ENCODE data around the gene HDC.

Gene HDC, protein sequence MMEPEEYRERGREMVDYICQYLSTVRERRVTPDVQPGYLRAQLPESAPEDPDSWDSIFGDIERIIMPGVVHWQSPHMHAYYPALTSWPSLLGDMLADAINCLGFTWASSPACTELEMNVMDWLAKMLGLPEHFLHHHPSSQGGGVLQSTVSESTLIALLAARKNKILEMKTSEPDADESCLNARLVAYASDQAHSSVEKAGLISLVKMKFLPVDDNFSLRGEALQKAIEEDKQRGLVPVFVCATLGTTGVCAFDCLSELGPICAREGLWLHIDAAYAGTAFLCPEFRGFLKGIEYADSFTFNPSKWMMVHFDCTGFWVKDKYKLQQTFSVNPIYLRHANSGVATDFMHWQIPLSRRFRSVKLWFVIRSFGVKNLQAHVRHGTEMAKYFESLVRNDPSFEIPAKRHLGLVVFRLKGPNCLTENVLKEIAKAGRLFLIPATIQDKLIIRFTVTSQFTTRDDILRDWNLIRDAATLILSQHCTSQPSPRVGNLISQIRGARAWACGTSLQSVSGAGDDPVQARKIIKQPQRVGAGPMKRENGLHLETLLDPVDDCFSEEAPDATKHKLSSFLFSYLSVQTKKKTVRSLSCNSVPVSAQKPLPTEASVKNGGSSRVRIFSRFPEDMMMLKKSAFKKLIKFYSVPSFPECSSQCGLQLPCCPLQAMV

DNA sequence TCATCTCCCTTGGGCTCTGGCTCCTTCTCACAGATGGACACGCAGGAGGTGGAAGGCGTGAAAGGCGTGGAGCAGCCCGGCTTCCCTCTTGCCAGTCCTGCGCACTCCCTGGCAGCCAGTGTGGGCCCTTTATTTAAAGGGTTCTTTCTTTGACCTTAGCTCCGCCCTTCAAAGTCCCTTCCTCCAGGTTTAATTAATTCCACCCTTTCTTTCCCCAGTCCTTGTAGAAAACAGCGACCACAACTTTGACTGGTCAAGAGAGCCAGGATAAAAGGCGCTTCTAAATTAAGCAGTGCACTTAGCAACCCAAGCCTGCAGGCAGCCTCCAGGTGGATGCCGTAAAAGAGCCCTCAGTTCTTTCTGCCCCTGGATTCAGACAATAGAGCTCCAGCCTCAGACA is at the start of gene HDC:
Gene HDC (minus strand): TSS at position 107 of the 400 bp plus-strand sequence. CDS start 103 bp downstream, at position 4.
- FAIRE-seq, result no peak

DNA sequence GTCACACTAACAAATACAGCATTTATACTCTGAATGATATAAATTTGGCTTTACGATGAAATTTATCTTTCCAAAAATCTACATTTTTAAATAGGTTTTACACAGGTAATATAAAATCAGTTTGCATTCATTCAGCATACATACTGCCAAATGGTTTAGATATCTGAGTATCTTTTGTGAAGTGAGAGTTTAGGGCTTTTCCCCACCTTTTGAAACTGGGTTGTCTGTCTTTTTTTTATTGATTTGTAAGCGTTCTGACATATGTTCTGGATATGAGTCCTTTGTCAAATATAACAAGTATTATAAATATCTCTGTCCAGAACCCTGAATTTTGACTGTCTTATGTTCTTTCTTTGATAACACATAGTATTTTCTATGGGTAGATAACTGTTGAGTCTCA is 47.1 kb upstream of the HDC start:
- no peak for FAIRE-seq

DNA sequence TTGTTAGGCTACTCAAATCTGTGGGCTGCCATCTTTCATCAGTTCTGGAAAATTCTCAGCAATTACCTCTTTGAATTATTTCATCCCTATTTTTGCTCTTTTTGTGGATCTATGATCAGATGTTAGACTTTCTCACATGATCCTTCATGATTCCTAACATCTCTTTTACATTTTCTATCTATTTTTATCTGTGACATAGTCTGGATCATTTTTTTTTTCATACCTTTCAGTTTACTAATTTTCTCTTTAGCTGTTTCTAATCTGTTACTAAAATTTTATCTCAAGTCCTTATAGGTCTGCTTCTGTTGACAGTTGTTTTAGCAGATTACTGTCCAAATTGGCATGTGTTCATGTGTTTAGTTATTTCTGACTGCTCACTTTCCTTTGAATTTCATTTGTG is 42.3 kb upstream of the HDC start:
- no peak for FAIRE-seq

DNA sequence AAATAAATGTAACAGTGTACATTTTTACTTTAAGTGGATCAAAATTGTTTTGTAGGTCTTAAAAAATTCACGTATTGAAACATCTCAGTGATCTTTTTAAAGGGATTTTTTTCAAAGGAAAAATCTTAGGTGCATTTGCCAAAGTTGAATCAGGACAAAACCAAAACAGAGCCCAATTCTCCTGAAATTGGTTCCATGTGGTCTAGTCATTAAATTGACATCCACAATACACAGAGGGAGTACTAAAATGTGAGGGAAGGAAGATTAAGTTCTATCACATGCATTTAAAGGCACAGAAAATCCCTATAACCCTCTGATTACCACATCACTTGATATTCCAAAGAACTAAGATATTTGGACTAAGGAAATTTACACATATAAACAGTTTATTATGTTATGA is 39.3 kb upstream of the HDC start:
- no peak for FAIRE-seq

DNA sequence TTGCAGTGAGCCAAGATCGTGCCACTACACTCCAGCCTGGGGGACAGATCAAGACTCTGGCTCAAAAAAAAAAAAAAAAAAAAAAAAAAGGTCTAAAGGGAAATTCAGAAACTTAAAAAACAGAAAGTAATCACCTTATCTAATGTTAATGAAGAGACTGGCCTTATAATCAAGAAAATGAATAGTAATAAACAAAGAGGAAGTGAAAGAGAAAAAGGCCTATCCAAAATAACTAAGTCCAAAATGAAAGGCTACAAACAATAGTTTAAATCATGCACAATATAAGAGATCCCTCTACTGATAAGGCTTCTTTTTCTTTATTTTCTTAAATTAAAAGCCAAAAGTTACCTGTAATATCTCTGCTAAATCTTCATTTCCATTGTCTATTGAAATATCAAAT is 37.1 kb upstream of the HDC start:
- FAIRE-seq, result no peak

DNA sequence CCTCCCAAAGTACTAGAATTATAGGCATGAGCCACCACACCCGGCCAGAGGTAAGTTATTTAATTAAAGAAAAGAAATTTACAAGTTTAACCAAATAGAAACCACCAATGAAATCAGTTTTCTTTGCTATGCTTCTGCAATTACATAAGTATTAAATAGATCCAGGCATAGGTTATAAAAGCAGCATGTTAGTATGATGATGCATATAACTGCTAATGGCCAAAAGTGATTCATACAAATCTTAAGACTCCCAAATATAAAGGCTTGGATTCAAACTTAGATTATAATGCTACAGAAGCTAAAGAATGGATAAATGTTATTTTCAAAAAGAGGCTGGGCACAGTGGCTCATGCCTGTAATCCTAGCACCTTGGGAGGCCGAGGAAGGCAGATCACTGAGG is 32.8 kb upstream of the HDC start:
- FAIRE-seq, result no peak

DNA sequence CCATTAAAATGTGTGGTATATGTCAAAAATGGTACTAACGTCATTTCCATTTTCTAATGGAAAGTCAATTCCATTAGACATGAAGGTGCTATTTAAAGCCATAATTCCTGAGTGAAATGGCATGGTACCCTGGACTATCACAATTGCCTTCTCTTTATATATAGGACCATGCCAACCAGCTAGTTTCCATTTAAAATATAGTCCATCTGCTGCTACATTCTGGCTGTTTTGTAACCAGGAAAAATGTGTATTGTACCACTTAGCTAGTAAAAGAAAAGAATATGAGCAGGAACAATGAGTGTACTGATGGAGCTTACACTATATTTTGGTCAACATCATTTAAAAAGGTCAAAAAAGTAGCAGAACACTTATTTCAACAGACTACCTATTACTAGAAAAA is 30.4 kb upstream of the HDC start:
- no peak for FAIRE-seq

DNA sequence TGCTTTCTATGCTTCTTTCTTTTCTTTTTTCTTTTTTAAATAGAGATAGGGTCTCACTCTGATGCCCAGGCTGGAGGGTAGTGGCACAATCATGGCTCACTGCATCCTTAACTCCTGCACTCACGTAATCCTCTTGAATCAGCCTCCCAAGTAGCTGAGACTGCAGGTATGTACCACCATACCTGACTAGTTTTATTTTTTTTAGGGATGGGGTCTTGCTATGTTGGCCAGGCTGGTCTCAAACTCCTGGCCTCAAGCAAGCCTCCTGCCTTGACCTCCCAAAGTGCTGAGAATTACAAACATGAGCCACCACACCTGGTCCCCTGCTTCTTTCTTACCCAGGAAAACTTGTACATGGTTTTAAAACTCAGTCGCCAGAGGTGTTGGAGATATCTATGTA is 24.2 kb upstream of the HDC start:
- FAIRE-seq, result no peak

DNA sequence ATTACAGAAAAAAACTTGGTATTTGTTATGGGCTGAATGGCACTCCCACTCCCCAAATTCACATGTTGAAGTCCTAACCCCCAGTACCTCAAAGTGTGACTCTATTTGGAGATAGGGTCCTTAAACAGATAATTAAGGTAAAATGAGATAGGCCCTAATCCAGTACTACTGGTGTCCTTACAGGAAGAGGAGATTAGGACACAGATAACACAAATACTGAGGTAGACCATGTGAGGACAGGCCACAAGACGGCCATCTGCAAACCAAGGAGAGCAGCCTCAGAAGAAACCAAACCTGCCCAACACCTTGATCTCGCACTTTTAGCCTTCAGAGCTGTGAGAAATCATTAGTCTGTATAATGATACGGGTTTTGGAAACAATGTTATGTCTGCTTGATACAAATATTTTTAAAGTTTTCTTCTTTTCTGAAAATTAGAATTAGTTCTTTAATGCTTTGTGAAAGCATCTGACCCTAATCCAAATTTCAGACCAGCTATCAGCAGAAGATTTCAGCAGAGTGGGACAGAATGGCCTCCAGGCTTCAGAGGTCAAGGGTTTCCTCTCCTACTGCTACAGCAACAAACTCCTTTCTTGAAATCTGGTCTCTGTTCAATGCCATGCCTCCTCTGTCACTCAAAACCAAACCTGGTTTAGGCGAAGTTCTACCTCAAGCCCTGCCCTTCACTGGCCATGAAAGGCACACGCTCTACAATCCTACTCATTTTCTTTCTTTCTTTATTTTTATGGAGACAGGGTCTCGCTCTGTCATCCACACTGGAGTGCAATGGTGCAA is 22.0 kb upstream of the HDC start:
- FAIRE-seq, result no peak

DNA sequence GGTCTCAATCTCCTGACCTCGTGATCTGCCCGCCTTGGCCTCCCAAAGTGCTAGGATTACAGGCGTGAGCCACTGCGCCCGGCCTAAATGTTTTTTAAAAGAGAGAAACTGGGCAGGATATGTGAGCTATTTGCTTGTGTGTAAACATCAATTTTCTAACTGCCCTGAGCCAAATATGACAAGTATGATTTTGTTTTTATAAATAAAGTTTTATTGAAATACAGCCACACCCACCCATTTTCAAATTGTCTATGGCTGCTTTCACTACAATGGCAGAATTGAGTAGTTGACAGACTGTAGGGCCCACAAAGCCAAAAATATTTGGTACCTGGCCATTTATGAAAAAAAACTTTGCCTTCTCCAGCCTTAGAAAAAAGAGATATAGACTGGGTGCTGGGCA is 15.9 kb upstream of the HDC start:
- FAIRE-seq, result no peak

DNA sequence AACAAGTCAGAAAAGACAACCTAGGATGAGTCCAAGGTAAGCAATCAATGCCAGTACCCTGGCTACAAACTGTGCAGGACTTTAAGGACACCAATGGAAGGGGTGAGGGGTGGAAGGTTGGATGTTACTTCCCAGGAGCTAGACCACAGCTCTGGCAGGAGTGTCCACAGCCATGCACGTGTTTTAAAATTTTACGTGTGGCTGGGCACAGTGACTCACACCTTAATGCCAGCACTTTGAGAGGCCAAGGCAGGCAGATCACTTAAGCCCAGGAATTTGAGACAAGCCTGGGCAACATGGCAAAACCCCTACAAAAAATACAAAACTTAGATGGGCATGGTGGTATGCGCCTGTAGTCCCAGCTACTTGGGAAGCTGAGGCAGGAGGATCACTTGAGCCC is 14.7 kb upstream of the HDC start:
- FAIRE-seq, result no peak

DNA sequence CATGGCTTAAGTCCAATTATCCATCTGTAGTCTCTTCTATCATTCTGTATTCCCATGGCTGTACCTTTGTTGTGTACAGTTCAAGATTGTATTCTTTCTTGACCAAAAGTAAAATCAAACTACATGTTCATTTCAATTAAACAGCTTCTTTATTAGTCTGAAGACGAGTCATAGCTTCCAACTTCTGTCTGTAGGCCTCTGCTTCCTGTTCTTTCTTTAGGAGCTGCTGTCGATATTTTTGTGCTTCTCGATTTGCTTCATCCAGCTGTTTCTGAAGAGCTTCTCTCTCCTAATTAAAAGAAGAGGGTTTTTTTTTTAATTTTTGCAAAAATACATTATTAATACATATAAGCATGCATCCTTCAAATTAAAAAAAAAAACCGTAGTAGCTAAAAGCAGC is 13.0 kb upstream of the HDC start:
- no peak for FAIRE-seq

DNA sequence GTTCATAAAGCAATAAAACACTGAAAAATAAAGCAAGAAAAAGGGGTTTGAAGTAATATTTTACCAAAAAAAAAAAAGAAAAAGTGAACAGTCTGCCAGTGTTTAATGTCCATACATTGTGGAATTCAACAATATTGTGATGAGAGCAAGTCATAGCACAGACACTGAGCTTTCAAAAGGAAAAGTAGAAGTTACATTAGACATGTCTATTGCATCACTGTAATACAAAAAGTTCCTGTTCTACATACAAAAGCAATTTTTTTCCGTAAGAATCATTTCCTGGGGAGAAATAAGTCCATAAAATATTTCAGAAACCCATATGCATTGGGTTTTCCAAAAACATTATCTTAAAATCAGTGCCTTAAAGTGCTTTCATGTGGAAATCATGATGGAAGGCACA is 11.8 kb upstream of the HDC start:
- FAIRE-seq, result no peak

DNA sequence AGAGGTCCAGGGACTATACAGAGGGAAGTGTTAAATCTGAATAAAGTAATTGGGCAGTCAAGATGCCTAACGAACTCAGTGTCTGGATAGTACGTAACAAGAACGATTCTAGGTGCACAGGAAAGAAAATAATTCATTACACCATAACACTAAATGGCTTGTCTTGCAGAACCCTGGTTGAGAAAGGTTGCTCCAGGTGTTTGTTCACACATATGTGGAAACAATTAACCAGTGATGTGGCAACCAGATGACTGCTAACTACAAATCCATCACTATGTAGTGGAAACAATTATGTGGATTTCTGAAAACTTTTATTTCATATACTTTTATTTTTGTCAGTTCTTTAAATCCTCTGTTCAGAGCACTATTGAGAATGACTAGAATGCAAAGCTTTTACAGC is 10.4 kb upstream of the HDC start:
- no peak for FAIRE-seq

DNA sequence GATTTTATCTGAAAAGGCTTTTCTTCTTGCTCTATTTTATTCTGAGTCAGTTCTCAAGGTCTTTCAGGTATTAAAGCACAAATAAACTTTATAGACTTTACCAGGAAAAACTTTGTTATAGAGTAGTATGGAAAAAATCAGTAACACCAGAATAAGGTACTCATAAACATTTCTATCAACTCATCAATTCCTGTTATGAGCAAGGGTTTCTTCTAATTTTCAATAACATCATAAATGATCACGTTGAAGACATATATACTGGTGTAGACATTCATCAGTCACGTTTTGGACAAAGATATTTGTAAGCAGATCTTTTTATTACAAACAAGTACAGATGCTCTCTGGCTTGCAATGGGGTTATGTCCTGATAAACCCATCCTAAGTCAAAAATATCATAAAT is 9.6 kb upstream of the HDC start:
- FAIRE-seq, result no peak

DNA sequence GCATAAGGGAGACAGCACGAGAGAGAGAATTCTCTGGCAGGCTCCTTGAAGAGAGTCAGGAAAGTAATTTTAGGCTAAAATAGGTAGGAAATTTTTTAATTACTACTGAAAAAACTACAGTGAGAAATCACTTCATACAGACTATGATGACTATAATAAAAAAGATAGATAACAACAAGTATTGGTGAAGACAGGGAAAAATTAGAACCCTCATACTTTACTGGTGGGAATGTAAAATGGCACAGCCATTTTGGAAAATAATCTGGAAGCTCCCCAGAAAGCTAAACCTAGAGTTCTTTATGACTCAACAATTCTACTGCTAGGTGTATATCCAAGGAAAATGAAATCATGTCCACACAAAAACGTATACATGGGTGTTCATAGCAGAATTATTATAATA is 2.1 kb upstream of the HDC start:
- FAIRE-seq, result no peak

DNA sequence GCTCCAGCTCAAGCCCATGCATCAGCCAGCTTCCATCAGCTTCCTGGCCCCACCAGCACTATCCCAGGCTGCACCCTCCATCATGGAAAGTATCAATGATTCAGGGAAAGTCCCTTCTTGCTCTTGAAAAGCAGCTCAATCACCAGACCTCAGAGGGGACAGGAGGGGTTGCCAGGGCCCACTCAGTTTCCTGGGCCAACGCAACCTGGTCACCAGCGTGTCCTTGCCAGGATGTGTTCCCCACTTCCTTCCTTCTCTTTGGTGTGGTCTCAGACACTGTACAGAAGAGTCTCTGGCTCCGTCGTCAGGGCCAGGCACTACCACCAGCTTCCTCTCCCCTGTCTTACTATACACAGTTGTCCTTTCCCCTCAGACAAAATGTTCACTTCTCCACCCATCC is 3.0 kb downstream of the HDC start:
- FAIRE-seq, result no peak

DNA sequence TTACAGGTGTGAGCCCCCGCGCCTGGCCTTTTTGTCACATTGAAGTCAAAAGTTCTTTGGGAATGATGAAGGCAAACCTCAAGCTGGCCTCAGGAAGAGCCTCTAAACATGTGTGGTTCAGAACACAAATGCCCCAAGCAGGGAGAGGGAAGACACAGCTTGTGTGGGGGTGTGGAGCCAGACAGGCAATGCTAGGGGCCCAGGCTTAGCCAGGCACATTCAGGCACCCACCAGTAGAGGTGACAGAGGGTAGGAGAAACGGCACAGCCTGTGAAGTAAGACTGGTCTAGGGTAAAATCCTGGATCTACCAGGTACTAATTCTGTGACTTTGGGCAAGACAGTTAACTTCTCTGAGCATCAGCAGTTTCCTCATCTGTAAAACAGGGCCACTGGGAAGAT is 3.5 kb downstream of the HDC start:
- no peak for FAIRE-seq

DNA sequence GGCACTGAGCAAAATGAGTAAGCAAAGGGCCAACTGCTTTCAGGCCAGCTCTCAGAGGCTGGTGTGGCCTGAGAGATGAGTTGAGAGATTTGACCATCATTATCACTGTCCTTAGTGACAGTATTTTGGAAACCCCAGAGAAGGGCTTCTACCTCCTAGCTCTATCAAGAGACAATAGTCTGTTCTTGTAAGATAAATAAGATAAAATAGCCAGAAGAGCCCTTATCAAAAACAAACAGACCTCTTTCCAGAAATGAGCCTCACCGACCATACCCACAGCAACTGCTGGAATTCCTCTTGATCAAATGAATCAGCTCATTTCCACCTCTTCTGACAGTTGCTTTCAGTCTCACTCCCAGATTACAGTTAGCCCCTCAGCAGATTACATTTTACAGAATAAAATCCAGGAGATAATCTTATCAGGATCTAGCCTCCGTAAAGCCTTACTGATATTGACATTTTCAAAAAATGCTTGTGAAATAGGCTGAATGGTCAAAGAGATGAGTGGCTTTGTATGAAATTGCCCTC is 4.5 kb downstream of the HDC start:
- no peak for FAIRE-seq

DNA sequence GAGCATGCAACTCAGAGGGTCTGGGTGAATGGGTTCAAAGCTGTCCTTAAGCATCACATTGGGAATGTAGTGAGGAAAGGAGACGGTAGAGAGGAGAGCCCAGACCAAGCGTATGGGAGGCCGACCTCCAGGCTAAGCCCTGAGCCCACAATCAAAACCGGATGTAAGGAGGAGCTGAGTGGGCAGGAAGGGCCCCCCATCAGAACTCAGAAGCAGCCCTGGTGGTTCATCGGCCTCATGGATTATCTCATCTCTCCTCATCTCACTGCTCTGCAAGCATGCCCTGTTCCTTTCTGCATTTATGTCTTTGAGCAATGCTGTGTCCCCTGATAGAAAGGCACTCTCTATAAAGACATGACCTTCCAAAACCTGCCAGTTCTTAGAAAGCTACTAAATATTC is 6.2 kb downstream of the HDC start:
- no peak for FAIRE-seq

DNA sequence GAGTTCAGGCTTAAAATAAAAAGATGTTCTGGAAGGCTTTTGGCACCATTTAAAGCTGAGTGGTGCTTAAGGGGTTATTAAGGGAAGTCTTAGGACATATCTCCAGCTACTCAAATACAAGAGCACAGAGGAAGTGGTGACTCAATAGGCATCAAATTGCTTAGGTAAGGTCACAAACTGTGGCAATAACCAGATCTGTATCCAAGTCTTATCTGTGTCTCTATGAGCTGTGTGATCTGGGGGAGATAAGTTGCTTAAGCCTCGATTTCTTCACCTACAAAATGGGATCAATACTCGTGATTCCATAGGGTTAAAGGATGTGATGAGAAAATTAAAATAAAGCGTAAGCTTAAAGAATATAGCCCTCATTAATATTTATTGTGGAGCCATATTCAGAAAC is 7.6 kb downstream of the HDC start:
- FAIRE-seq, result no peak

DNA sequence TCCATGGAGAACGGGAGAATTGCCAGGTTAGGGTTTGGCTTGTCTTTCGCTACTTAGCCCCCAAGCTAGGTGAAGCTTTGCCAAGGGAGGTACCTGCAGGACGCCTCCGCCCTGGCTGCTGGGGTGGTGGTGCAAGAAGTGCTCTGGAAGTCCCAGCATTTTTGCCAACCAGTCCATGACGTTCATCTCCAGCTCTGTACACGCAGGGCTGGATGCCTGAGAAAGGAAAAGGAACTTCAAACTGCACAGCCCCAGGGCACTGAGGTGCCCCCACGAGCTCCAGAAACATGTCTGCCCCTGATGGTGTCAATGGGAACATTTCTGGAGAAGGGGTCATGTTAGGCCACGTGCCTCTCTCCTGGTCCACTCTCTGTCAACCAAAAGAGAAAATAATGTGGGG is 8.2 kb downstream of the HDC start:
- no peak for FAIRE-seq

DNA sequence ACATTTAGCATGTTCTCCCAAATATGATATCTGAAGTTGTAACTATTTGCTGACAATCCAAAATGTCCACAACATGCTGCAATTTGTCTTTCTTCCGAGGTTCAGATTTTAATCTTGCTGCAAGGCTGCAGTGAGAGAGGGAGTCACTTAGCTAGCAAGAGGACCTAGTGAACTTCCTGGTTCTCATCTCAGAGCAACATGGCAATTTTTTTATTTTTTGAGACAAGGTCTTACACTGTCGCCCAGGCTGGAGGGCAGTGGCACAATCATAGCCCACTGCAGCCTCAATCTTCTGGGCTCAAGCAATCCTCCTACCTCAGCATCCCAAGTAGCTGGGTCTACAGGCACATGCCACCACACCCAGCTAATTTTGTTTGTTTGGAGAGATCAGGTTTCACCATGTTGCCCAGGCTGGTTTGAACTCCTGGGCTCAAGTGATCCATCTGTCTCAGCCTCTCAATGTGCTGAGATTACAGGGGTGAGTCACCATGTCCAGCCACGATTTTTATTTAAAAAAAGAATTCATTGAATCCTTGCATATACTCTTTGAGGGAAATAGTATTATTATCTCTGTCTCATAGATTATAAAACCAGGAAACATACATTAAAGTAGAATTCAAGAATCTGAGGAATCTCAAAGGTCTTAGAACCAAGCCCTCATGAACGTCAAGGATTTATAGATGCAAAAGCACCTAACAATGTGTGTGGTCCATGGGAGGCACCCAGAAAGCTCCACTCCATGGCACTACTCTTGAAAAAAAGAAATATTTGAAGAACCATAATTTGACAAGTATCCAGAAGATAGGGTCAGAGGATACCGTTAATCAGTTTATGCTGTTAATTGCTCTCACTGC is 9.1 kb downstream of the HDC start:
- FAIRE-seq, result no peak

Measured in islet of Langerhans (tissue), 1 donor.